ENCODE measurements around the gene ANAPC5.
"Not testable (repeated sequence)": the region's sequence is repeated elsewhere in the genome, so short reads cannot be mapped to it uniquely, and the experiment has no call there.

Gene ANAPC5

GRCh38 chr12:121351820-121352681 lies at the start of gene ANAPC5:
Gene ANAPC5, minus strand, starts transcription at chr12:121352411. Its CDS starts 71 bp downstream, at chr12:121352340.
- DNase-seq (ENCODE audit: low read depth in 2 of 2), result peak; percentile 76 to 86

GRCh38 chr12:121400332-121401139 lies 48.3 kb upstream of the ANAPC5 start:
- peak; percentile 18 to 30 for DNase-seq (ENCODE audit: low read depth in 2 of 2)

GRCh38 chr12:121399391-121400331 lies 47.5 kb upstream of the ANAPC5 start, which contains the start of gene RNF34:
Gene RNF34, plus strand, starts transcription at chr12:121400118. Its CDS starts 95 bp downstream, at chr12:121400213.
- DNase-seq (ENCODE audit: low read depth in 2 of 2), result peak; percentile 95

- no peak for DNase-seq (ENCODE audit: low read depth in 2 of 2)
Measured at GRCh38 chr12:121398355-121398754, 46.1 kb upstream of the ANAPC5 start.

- DNase-seq (ENCODE audit: low read depth in 2 of 2), result no peak
Measured at GRCh38 chr12:121397521-121397920, 45.3 kb upstream of the ANAPC5 start.

GRCh38 chr12:121392325-121392716 lies 40.1 kb upstream of the ANAPC5 start:
- DNase-seq (ENCODE audit: low read depth in 2 of 2), result no peak

- DNase-seq (ENCODE audit: low read depth in 2 of 2), result no peak
Measured at GRCh38 chr12:121391619-121392324, 39.6 kb upstream of the ANAPC5 start.

GRCh38 chr12:121390856-121391255 lies 38.6 kb upstream of the ANAPC5 start:
- no peak for DNase-seq (ENCODE audit: low read depth in 2 of 2)

GRCh38 chr12:121388421-121388981 lies 36.3 kb upstream of the ANAPC5 start:
- DNase-seq (ENCODE audit: low read depth in 2 of 2), result no peak

GRCh38 chr12:121384891-121385290 lies 32.7 kb upstream of the ANAPC5 start:
- not testable (repeated sequence) for DNase-seq (ENCODE audit: low read depth in 2 of 2)

- no peak for DNase-seq (ENCODE audit: low read depth in 2 of 2)
Measured at GRCh38 chr12:121383601-121384021, 31.4 kb upstream of the ANAPC5 start.

- no peak for DNase-seq (ENCODE audit: low read depth in 2 of 2)
Measured at GRCh38 chr12:121379945-121380344, 27.7 kb upstream of the ANAPC5 start.

GRCh38 chr12:121378736-121379135 lies 26.5 kb upstream of the ANAPC5 start:
- DNase-seq (ENCODE audit: low read depth in 2 of 2), result no peak

GRCh38 chr12:121376754-121377697 lies 24.8 kb upstream of the ANAPC5 start:
- no peak for DNase-seq (ENCODE audit: low read depth in 2 of 2)

GRCh38 chr12:121374945-121375584 lies 22.9 kb upstream of the ANAPC5 start:
- not testable (repeated sequence) for DNase-seq (ENCODE audit: low read depth in 2 of 2)

- DNase-seq (ENCODE audit: low read depth in 2 of 2), result not testable (repeated sequence)
Measured at GRCh38 chr12:121374336-121374735, 22.1 kb upstream of the ANAPC5 start.

GRCh38 chr12:121373755-121374154 lies 21.5 kb upstream of the ANAPC5 start:
- no peak for DNase-seq (ENCODE audit: low read depth in 2 of 2)

- DNase-seq (ENCODE audit: low read depth in 2 of 2), result no peak
Measured at GRCh38 chr12:121371404-121371803, 19.2 kb upstream of the ANAPC5 start.

GRCh38 chr12:121366063-121366459 lies 13.8 kb upstream of the ANAPC5 start:
- no peak for DNase-seq (ENCODE audit: low read depth in 2 of 2)

Measured in activated CD8-positive, alpha-beta memory T cell treated with anti-CD3 and anti-CD28 coated beads for 4 hours (primary cell).